ENCODE results near the gene FBXL12. TPM values are rescaled to one million over a fixed set of nuclear protein-coding genes. Genes with fewer than 3 reads are reported as not detected.

The FBXL12 gene
- total and polyA plus RNA-seq, 2 donors (not counting 1 experiment from before 2014, with no cell fraction given): 41.5 to 79.4 TPM

DNA sequence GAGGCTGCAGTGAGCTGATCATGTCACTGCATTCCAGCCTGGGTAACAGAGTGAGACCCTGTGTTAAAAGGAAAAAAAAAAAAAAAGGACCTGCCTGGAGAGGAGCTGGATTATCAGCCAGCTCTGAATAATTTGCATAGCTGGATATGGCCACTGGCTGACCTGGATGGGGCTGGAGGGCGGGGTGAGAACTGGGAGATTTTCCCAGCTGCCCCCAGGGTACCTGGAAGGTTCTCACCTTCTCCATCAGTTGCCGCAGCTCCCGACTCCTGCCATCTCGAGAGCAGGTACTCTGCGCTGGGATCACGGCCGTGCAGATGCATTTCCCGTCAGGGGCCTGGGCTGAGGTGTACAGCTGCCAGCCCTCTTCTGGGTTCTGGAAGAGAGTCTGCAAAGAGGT lies 41.5 kb upstream of the FBXL12 start:
- Histone ChIP-seq H3K27ac (ENCODE audit: low read length in 2 of 2) (no peak overlapping the region), H2AFZ (ENCODE audit: insufficient read depth, low read depth, low read length, poor library complexity, severe bottlenecking) (no peak overlapping the region), H3K9me3 (ENCODE audit: control extremely low read depth in 1 of 3, control insufficient read depth in 2 of 3, insufficient read depth in 1 of 3, low read length in 2 of 3) (no peaks in the 10 kb centered on the region), H3K27me3 (replicated peaks in 1 of 4; ENCODE audit: control extremely low read depth in 1 of 4, control insufficient read depth in 3 of 4, insufficient read depth in 4 of 4, low read length in 3 of 4) (no peaks in the 10 kb centered on the region), H3K79me2 (ENCODE audit: control insufficient read depth, insufficient read depth, low read length) (no peaks in the 10 kb centered on the region), H3K9ac (ENCODE audit: low read length) (no peak overlapping the region), H3K36me3 (replicated peaks in 1 of 2; ENCODE audit: control extremely low read depth in 1 of 2, control insufficient read depth in 1 of 2, extremely low read depth in 1 of 2, insufficient read depth in 2 of 2, low read length in 1 of 2) (no peaks in the 10 kb centered on the region), H4K20me1 (ENCODE audit: control insufficient read depth, insufficient read depth, low read length, poor library complexity, severe bottlenecking) (no peaks in the 10 kb centered on the region), H3K4me2 (replicated peaks; ENCODE audit: low read depth, low read length, poor library complexity, severe bottlenecking) (no peak overlapping the region), H3K4me1 (ENCODE audit: control insufficient read depth in 2 of 2, insufficient read depth in 2 of 2, low read length in 2 of 2) (peaks cover 12% of the 10 kb centered on the region in 2 donors), H3K4me3 (ENCODE audit: control extremely low read depth in 1 of 5, extremely low read depth in 1 of 5, insufficient read depth in 1 of 5, low read depth in 2 of 5, low read length in 4 of 5) (no peak overlapping the region)
- no peak for DNase-seq
- intact Hi-C loops (cut with micrococcal nuclease): no loop called here
- H3K4me1 Mint-ChIP-seq: peaks cover 17% of the 10 kb centered on the region
- ChIA-PET CTCF (no interaction called here), POLR2A (no interaction called here)
- ATAC-seq (ENCODE audit: low read depth): no peak
- WGBS (ENCODE audit: insufficient coverage): 78% methylated on average over 7 of the region's 8 CpGs
- no peaks in the 10 kb centered on the region for H3K9me3 Mint-ChIP-seq (ENCODE audit: insufficient read depth)
- H3K27me3 Mint-ChIP-seq: peaks cover 4% of the 10 kb centered on the region
- H3K4me3 Mint-ChIP-seq: no peak overlapping the region
- TF ChIP-seq, protein P1, sequence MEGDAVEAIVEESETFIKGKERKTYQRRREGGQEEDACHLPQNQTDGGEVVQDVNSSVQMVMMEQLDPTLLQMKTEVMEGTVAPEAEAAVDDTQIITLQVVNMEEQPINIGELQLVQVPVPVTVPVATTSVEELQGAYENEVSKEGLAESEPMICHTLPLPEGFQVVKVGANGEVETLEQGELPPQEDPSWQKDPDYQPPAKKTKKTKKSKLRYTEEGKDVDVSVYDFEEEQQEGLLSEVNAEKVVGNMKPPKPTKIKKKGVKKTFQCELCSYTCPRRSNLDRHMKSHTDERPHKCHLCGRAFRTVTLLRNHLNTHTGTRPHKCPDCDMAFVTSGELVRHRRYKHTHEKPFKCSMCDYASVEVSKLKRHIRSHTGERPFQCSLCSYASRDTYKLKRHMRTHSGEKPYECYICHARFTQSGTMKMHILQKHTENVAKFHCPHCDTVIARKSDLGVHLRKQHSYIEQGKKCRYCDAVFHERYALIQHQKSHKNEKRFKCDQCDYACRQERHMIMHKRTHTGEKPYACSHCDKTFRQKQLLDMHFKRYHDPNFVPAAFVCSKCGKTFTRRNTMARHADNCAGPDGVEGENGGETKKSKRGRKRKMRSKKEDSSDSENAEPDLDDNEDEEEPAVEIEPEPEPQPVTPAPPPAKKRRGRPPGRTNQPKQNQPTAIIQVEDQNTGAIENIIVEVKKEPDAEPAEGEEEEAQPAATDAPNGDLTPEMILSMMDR (IDR thresholded peaks at IDR 0.05): no peak
- TF ChIP-seq EZH2 (IDR thresholded peaks at IDR 0.05; ENCODE audit: borderline replicate concordance, insufficient read depth, low read depth, low read length, poor library complexity, severe bottlenecking): no peak
- no peak overlapping the region for H3K27ac Mint-ChIP-seq

DNA sequence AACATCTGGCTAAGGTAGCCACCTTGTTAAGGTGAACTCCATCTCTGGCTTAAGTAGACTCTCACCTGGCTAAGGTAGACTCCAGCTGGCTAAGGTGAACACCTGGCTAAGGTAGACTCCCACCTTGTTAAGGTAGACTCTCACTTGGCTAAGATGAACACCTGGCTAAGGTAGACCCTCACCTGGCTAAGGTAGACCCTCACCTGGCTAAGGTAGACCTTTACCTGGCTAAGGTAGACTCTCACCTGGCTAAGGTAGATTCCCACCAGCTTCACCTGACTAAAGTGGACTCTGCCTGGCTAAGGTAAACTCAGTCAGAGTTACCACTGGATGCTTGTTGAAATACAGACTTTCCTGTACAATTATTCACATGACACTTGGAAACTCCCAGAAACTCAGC lies 39.9 kb upstream of the FBXL12 start:
- CTCF ChIA-PET: no interaction called here

More for the DNA sequence above, 39.9 kb upstream of the FBXL12 start:
- Mint-ChIP-seq H3K4me1 (peaks cover 17% of the 10 kb centered on the region), H3K9me3 (ENCODE audit: insufficient read depth) (no peaks in the 10 kb centered on the region), H3K4me3 (no peak overlapping the region), H3K27ac (no peak overlapping the region), H3K27me3 (peaks cover 4% of the 10 kb centered on the region)
- H3K9me3 ChIP-seq (ENCODE audit: control extremely low read depth in 1 of 3, control insufficient read depth in 2 of 3, insufficient read depth in 1 of 3, low read length in 2 of 3): no peaks in the 10 kb centered on the region
- no peak overlapping the region for H3K4me3 ChIP-seq (ENCODE audit: control extremely low read depth in 1 of 5, extremely low read depth in 1 of 5, insufficient read depth in 1 of 5, low read depth in 2 of 5, low read length in 4 of 5)
- H3K4me1 ChIP-seq (ENCODE audit: control insufficient read depth in 2 of 2, insufficient read depth in 2 of 2, low read length in 2 of 2): peaks cover 12% of the 10 kb centered on the region in 2 donors
- H2AFZ ChIP-seq (ENCODE audit: insufficient read depth, low read depth, low read length, poor library complexity, severe bottlenecking): no peak overlapping the region
- no peak overlapping the region for H3K9ac ChIP-seq (ENCODE audit: low read length)
- ATAC-seq (ENCODE audit: low read depth) (no peak), DNase-seq (no peak)
- intact Hi-C loops (cut with micrococcal nuclease): no loop called here
- H3K79me2 ChIP-seq (ENCODE audit: control insufficient read depth, insufficient read depth, low read length): no peaks in the 10 kb centered on the region
- no peak overlapping the region for H3K4me2 ChIP-seq (replicated peaks; ENCODE audit: low read depth, low read length, poor library complexity, severe bottlenecking)
- no peak overlapping the region for H3K27ac ChIP-seq (ENCODE audit: low read length in 2 of 2)
- POLR2A ChIA-PET: no interaction called here
- TF ChIP-seq, protein P1 (IDR thresholded peaks at IDR 0.05): no peak
- TF ChIP-seq EZH2 (IDR thresholded peaks at IDR 0.05; ENCODE audit: borderline replicate concordance, insufficient read depth, low read depth, low read length, poor library complexity, severe bottlenecking): no peak
- H4K20me1 ChIP-seq (ENCODE audit: control insufficient read depth, insufficient read depth, low read length, poor library complexity, severe bottlenecking): no peaks in the 10 kb centered on the region
- no peaks in the 10 kb centered on the region for H3K36me3 ChIP-seq (replicated peaks in 1 of 2; ENCODE audit: control extremely low read depth in 1 of 2, control insufficient read depth in 1 of 2, extremely low read depth in 1 of 2, insufficient read depth in 2 of 2, low read length in 1 of 2)
- H3K27me3 ChIP-seq (replicated peaks in 1 of 4; ENCODE audit: control extremely low read depth in 1 of 4, control insufficient read depth in 3 of 4, insufficient read depth in 4 of 4, low read length in 3 of 4): no peaks in the 10 kb centered on the region
